Measurements from ENCODE around the gene WDR18.

The WDR18 gene

DNA sequence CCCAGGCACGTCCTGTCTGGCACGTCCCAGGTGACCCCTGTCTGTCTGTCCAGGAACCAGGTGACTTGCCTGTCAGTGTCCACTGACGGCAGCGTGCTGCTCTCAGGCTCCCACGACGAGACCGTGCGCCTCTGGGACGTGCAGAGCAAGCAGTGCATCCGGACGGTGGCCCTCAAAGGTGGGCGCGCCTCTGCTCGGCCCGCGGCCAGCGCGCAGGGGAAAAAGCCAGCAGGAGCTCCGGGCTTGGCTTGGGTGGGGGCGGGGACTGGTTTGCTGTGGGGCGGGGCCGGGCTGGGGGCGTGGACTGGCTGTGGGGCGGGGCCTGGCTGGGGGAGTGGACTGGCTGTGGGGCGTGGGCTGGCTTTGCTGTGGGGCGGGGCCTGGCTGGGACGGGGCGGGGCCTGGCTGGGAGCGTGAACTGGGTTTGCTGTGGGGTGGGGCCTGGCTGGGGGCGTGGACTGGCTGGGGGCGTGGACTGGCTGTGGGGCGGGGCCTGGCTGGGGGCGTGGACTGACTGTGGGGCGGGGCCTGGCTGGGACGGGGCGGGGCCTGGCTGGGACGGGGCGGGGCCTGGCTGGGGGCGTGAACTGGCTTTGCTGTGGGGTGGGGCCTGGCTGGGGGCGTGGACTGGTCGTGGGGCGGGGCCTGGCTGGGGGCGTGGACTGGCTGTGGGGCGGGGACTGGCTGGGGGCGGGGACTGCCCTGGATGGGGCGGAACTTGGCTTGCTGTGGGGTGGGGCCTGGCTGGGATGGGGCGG is 7.2 kb downstream of the WDR18 start:
- no peak for DNase-seq (ENCODE audit: insufficient read length, low spot score)
- FAIRE-seq, result no peak

DNA sequence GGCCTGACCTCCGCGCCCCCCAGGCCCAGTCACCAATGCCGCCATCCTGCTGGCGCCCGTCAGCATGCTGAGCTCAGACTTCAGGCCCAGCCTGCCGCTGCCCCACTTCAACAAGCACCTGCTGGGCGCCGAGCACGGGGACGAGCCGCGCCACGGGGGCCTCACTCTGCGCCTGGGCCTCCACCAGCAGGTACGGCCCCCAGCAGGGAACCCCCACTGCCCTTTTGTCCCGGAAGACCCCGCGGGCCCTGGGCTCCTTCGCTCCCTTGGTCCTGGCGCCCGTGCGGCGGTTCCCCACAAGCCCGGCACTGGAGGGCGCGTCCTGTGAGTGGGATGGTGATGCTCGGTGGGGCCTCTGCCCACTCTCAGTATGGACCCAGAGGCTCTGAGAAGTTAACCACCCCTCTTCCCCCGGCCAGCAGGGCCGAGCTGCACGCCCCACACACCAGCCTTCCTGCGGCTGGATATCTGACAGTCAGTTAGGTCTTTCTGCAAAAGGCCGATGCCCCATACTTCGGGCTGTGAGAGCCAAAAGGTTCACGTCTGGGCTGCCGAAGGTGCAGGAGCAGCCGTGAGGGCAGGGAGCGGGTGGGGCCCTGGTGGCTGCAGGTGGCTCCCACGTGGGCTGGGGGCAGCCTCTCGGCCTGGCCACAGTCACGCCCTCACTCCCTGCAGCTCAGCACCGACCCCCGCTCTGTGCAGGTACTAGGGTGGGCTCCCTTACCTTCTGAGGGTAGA is 8.0 kb downstream of the WDR18 start:
- DNase-seq (ENCODE audit: insufficient read length, low spot score), result no peak

More for the DNA sequence above, 7.2 kb downstream of the WDR18 start:
- TF ChIP-seq, protein P1, sequence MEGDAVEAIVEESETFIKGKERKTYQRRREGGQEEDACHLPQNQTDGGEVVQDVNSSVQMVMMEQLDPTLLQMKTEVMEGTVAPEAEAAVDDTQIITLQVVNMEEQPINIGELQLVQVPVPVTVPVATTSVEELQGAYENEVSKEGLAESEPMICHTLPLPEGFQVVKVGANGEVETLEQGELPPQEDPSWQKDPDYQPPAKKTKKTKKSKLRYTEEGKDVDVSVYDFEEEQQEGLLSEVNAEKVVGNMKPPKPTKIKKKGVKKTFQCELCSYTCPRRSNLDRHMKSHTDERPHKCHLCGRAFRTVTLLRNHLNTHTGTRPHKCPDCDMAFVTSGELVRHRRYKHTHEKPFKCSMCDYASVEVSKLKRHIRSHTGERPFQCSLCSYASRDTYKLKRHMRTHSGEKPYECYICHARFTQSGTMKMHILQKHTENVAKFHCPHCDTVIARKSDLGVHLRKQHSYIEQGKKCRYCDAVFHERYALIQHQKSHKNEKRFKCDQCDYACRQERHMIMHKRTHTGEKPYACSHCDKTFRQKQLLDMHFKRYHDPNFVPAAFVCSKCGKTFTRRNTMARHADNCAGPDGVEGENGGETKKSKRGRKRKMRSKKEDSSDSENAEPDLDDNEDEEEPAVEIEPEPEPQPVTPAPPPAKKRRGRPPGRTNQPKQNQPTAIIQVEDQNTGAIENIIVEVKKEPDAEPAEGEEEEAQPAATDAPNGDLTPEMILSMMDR (IDR thresholded peaks at IDR 0.05; ENCODE audit: insufficient read depth, missing control alignments), result no peak

DNA sequence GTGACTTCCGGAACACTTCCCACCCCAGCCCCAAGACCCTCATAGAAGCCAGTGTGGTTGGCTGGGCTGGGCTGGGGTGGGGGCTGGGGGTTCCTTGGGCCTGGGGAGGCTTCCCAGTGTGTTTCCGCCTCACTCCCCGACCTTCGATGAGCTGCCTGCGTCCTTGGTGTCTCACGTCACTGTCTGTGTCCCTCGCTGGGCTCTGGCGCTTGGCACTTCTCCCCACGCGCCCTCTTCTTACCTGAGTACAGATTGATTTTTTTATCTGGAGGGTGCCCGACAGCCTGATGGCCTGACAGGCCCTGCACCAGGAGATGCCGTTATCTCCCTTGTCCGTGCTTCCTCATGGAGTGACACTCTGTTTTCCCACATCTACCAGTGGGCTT is 8.5 kb downstream of the WDR18 start:
- no peak for FAIRE-seq
- TF ChIP-seq, protein P1 (IDR thresholded peaks at IDR 0.05; ENCODE audit: insufficient read depth, missing control alignments), result no peak
- no peak for DNase-seq (ENCODE audit: insufficient read length, low spot score)

More for the DNA sequence above, 8.0 kb downstream of the WDR18 start:
- FAIRE-seq, result no peak
- TF ChIP-seq, protein P1 (IDR thresholded peaks at IDR 0.05; ENCODE audit: insufficient read depth, missing control alignments), result no peak

DNA sequence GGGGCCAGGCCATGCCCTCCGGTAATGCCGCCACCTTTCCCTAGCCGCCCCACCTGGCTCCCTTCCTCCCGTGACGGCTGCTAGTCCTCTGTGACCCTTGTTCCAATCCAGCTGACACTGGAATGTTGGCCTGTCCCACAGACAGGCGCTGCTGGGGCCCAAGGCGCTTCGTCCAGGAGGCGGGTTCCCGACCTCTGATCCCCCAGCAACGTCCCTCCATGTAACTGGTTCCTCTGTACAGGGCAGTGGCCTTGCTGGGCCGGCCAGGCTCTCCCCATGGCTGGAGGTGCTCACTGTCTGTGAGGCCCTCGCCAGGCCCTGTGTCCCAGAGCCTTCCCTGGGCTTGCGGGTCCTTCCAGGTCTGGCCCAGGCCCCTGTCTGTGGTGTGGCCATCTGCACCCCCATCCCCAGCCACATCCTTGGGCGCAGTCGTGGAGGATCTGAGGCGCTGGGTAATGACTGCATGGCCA is 9.3 kb downstream of the WDR18 start:
- DNase-seq (ENCODE audit: insufficient read length, low spot score) (no peak), FAIRE-seq (no peak)
- TF ChIP-seq, protein P1 (IDR thresholded peaks at IDR 0.05; ENCODE audit: insufficient read depth, missing control alignments), result no peak

DNA sequence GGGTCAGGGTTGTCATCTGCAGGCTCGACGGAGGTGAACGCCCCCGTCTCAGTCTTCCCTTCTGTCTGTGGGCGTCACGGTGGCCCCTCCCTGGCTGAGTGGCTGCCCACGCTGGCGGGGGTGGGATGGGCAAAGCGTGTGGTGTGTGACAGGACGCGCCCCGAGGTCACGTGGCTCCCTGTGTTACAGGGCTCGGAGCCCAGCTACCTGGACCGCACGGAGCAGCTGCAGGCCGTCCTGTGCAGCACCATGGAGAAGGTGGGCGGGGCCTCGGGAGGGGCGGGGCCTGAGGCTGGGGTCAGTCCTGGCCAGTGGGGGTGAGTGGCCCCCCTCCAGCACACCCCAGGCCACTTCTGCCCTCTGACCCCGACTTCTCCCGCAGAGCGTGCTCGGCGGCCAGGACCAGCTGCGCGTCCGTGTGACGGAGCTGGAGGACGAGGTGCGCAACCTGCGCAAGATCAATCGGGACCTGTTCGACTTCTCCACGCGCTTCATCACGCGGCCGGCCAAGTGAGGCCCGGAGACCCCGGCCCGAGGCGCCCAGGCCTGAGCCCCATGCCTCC is 9.8 kb downstream of the WDR18 start:
- DNase-seq (ENCODE audit: insufficient read length, low spot score) (no peak), FAIRE-seq (no peak)
- TF ChIP-seq, protein P1 (IDR thresholded peaks at IDR 0.05; ENCODE audit: insufficient read depth, missing control alignments), result no peak

DNA sequence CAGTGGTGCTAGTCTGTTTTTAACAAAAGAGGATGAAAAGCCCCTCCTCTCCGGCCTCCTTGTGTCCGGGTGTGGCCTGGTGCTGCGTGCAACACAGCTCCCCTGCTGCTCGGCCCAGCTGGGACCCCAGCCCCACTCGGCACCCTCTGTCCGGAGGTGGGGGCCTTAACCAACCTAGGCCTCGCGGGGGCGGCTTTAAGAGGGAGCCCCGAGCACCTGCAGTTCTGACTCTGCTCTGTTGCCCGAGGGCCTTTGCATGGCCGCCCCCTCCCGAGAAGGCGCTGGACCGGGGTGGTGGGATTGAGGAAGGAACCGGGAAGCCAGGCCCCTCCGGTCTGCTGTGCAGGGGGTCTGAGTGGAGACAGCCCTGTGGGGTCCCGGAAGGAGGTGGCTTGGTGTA is 10.4 kb downstream of the WDR18 start:
- TF ChIP-seq, protein P1 (IDR thresholded peaks at IDR 0.05; ENCODE audit: insufficient read depth, missing control alignments), result no peak
- no peak for FAIRE-seq
- DNase-seq (ENCODE audit: insufficient read length, low spot score), result no peak
